Panc1 (cell line): ENCODE measurements around the gene DAPK2. TPM values are rescaled to one million over a fixed set of nuclear protein-coding genes. Genes with fewer than 3 reads are reported as not detected.

Source experiments
- ATAC-seq: fragments of 200-7000 bp; cut with Tn5 transposase; 2 replicates; pipeline ENCODE4 v1.9.1; 2020; ENCODE audit warnings: mild to moderate bottlenecking, moderate library complexity
- BruUV-seq: library from RNA; stranded (reverse); fragments of 400-500 nt; replicated peaks from 2 replicates; lab custom pipeline; 2021; lab: Mats Ljungman, UMichigan
- CTCF ChIA-PET: fragments of 300-600 bp; sonication (Branson Sonifier 250); formaldehyde crosslinking; loops from one replicate; lab custom pipeline; 2022; ENCODE audit warnings: antibody characterized with exemption; lab: Charles Lee
- POLR2A ChIA-PET: fragments of 300-600 bp; sonication (Branson Sonifier 250); formaldehyde crosslinking; loops from one replicate; lab custom pipeline; 2022; ENCODE audit warnings: antibody characterized with exemption; lab: Charles Lee
- DNase-seq: peaks from one replicate; pipeline ENCODE4 v3.0.0-alpha.2; 2010; ENCODE audit warnings: low read depth, low spot score
- H3K27ac ChIP-seq: 2 replicates; pipeline ENCODE4 v1.5.1; 2011; ENCODE audit warnings: mild to moderate bottlenecking, low read length, inconsistent platforms
- H3K27me3 ChIP-seq: fragments of 200-500 bp; sonication (Bioruptor generic); 2 replicates; pipeline ENCODE4 v1.6.0; 2014; ENCODE audit warnings: low read length, inconsistent platforms; ENCODE audit not compliant: control insufficient read depth, insufficient read depth
- H3K36me3 ChIP-seq: fragments of 200-500 bp; sonication (Bioruptor generic); 2 replicates; pipeline ENCODE4 v1.5.1; 2014; ENCODE audit warnings: inconsistent platforms, mild to moderate bottlenecking, low read length, moderate library complexity; ENCODE audit not compliant: control insufficient read depth, insufficient read depth
- H3K4me1 ChIP-seq: 2 replicates; pipeline ENCODE4 v1.5.1; 2011; ENCODE audit warnings: inconsistent platforms, mild to moderate bottlenecking, low read length, moderate library complexity; ENCODE audit not compliant: control insufficient read depth, insufficient read depth
- H3K4me3 ChIP-seq, 2 experiments: 2 replicates each; pipeline ENCODE4 v1.5.1; 2011 to 2012; ENCODE audit warnings: low read depth in 2 of 2, low read length in 2 of 2, mild to moderate bottlenecking in 2 of 2, inconsistent platforms in 1 of 2, moderate library complexity in 1 of 2
- H3K9me3 ChIP-seq: fragments of 200-500 bp; sonication (Bioruptor generic); 2 replicates; pipeline ENCODE4 v1.5.1; 2014; ENCODE audit warnings: low read depth, mild to moderate bottlenecking, inconsistent platforms, low read length, moderate library complexity; ENCODE audit not compliant: control insufficient read depth, insufficient read depth
- CTCF ChIP-seq: fragments of 450-650 bp; IDR thresholded peaks from 2 replicates; pipeline ENCODE4 v1.5.1; 2017; ENCODE audit warnings: mild to moderate bottlenecking
- POLR2AphosphoS5 ChIP-seq: IDR thresholded peaks from 2 replicates; pipeline ENCODE4 v1.6.1; 2012; ENCODE audit warnings: mild to moderate bottlenecking, low read depth, low read length, moderate library complexity
- REST ChIP-seq, 2 experiments: IDR thresholded peaks; 2 replicates each; pipeline ENCODE4 v1.6.1; 2011 to 2012; ENCODE audit warnings: low read depth in 2 of 2, control low read depth in 1 of 2, low read length in 1 of 2, mild to moderate bottlenecking in 1 of 2, moderate library complexity in 1 of 2; ENCODE audit not compliant: insufficient read depth in 1 of 2
- SIN3A ChIP-seq: IDR thresholded peaks from 2 replicates; pipeline ENCODE4 v1.6.1; 2012; ENCODE audit warnings: low read depth, mild to moderate bottlenecking, low read length, moderate library complexity, borderline replicate concordance; ENCODE audit not compliant: insufficient read depth
- TCF7L2 ChIP-seq: IDR thresholded peaks from 2 replicates; pipeline ENCODE4 v1.6.1; 2011; ENCODE audit warnings: mild to moderate bottlenecking, low read depth, low read length, inconsistent platforms
- in situ Hi-C: cut with HindIII; loops from 2 replicates; pipeline ENCODE4 v1.10.0; 2016; ENCODE audit warnings: low sequenced_read_pairs, low pct_unique_long_range_greater_than_20kb
- intact Hi-C: fragments of 100-400 bp; cut with micrococcal nuclease; formaldehyde crosslinking; loops from one replicate; pipeline ENCODE4 v1.10.0; 2022; ENCODE audit not compliant: unreplicated experiment
- total RNA-seq: library from RNA; stranded (reverse); gene quantifications from one replicate; pipeline ENCODE4 v1.2.1, GENCODE V29; 2021; ENCODE audit not compliant: unreplicated experiment

Gene DAPK2
- total RNA-seq, 1 experiment from 2014 or later = 10.2 TPM

GRCh38 chr15:63942486-63943365 is 103.6 kb downstream of the DAPK2 start:
- ChIA-PET POLR2A (interaction anchor here (0.7 kb wide), 1 partner anchor 9 kb away, joined by 5 read pairs; no protein-coding TSS in a partner anchor), CTCF (interaction anchor here (0.7 kb wide), 1 partner anchor 7 kb away, joined by 3 read pairs; no protein-coding TSS in a partner anchor)
- Histone ChIP-seq H3K36me3 (no peaks in the 10 kb centered on the region), H3K27me3 (no peaks in the 10 kb centered on the region), H3K4me1 (no peaks in the 10 kb centered on the region), H3K4me3 (no peak overlapping the region), H3K27ac (no peak overlapping the region), H3K9me3 (no peaks in the 10 kb centered on the region)
- TF ChIP-seq CTCF = no peak
- no peak for TF ChIP-seq SIN3A
- no peak for TF ChIP-seq REST (IDR thresholded peaks at IDR 0.05; ENCODE audit: insufficient read depth in 1 of 2, low read depth in 2 of 2, low read length in 1 of 2)
- no peak for TF ChIP-seq TCF7L2
- TF ChIP-seq POLR2AphosphoS5 = no peak
- in situ Hi-C loops (no loop called here), intact Hi-C loops (no loop called here)
- ATAC-seq (no peak), DNase-seq (no peak)
- BruUV-seq = no TSS peak

GRCh38 chr15:63941698-63942465 is 104.4 kb downstream of the DAPK2 start:
- no TSS peak for BruUV-seq
- CTCF ChIA-PET = interaction anchor here (0.7 kb wide), 1 partner anchor 8 kb away, joined by 3 read pairs; no protein-coding TSS in a partner anchor
- Histone ChIP-seq H3K4me3 (no peak overlapping the region), H3K27ac (no peak overlapping the region), H3K27me3 (no peaks in the 10 kb centered on the region), H3K4me1 (no peaks in the 10 kb centered on the region), H3K36me3 (no peaks in the 10 kb centered on the region), H3K9me3 (no peaks in the 10 kb centered on the region)
- no peak for TF ChIP-seq REST (IDR thresholded peaks at IDR 0.05; ENCODE audit: insufficient read depth in 1 of 2, low read depth in 2 of 2, low read length in 1 of 2)
- TF ChIP-seq POLR2AphosphoS5 = no peak
- TF ChIP-seq SIN3A = no peak
- no peak for TF ChIP-seq CTCF
- TF ChIP-seq TCF7L2 = no peak
- intact Hi-C loops = no loop called here
- POLR2A ChIA-PET = interaction anchor here (0.7 kb wide), 1 partner anchor 383 kb away, joined by 14 read pairs; no protein-coding TSS in a partner anchor
- in situ Hi-C loops = no loop called here
- ATAC-seq (no peak), DNase-seq (no peak)
